Measurements from ENCODE around the gene SVEP1. TPM values are rescaled to one million over a fixed set of nuclear protein-coding genes. Genes with fewer than 3 reads are reported as not detected.

Gene SVEP1
- total and polyA plus RNA-seq, 2 experiments from 2014 or later: 0.18 to 0.63 TPM

DNA sequence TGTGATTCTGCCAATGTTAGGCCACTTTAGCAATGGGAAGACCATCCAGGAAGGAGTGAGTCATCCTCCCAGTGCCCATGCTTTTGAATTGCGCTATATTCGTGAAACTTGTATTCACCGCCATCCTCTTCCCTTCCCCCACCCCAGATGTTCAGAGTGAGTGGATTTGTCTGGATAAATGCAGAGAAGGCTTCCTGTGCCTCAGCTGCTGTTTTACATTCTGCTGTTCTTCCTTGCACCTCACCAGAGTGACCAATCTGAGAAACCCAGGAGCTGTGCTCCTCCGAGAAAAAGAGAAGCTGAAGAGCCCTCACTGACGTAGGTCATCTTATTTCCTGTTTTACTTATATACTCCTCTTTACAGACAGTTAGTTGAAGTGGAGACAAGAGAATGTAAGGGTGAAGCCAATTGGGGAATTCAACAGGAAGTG lies 24.6 kb upstream of the SVEP1 start:
- Mint-ChIP-seq H3K27ac (no peak overlapping the region; the same call in 1 of the 2 replicates), H3K36me3 (ENCODE audit: low read depth) (no peaks in the 10 kb centered on the region), H3K9me3 (no peaks in the 10 kb centered on the region), H3K4me3 (no peak overlapping the region), H3K4me1 (peaks cover 18% of the 10 kb centered on the region; the same call in 2 of the 3 replicates), H3K27me3 (ENCODE audit: insufficient read depth, low read depth, poor library complexity) (peaks cover 4% of the 10 kb centered on the region)
- Histone ChIP-seq H4K20me1 (replicated peaks; ENCODE audit: insufficient read depth) (no peaks in the 10 kb centered on the region), H3K4me1 (ENCODE audit: insufficient read depth) (peaks cover 4% of the 10 kb centered on the region; the same call in 1 of the 2 replicates), H3K9me2 (ENCODE audit: insufficient read depth) (no peaks in the 10 kb centered on the region; the same call in 1 of the 2 replicates), H3K79me2 (replicated peaks; ENCODE audit: insufficient read depth) (no peaks in the 10 kb centered on the region), H3K36me3 (ENCODE audit: insufficient read depth) (no peaks in the 10 kb centered on the region), H3K4me3 (no peak overlapping the region), H3K27me3 (ENCODE audit: insufficient read depth) (no peaks in the 10 kb centered on the region), H3K27ac (ENCODE audit: low read depth) (no peak overlapping the region), H3K4me2 (no peak overlapping the region), H3F3A (replicated peaks; ENCODE audit: low read depth) (no peaks in the 10 kb centered on the region), H2AFZ (peak overlapping the region; percentile 49; the same call in 1 of the 2 replicates)
- TF ChIP-seq EZH2 (IDR thresholded peaks at IDR 0.05; ENCODE audit: low read depth, unreplicated experiment): no peak
- no peak for TF ChIP-seq POLR2AphosphoS5 (IDR thresholded peaks at IDR 0.05; ENCODE audit: low read depth)
- TF ChIP-seq ETS1 (IDR thresholded peaks at IDR 0.05): no peak
- TF ChIP-seq EZH2phosphoT487 (IDR thresholded peaks at IDR 0.05; ENCODE audit: unreplicated experiment): no peak
- no peak for TF ChIP-seq ZNF114 (CRISPR knock-in tag; IDR thresholded peaks at IDR 0.05)
- DNase-seq (ENCODE audit: low spot score) (no peak), ATAC-seq (no peak)

DNA sequence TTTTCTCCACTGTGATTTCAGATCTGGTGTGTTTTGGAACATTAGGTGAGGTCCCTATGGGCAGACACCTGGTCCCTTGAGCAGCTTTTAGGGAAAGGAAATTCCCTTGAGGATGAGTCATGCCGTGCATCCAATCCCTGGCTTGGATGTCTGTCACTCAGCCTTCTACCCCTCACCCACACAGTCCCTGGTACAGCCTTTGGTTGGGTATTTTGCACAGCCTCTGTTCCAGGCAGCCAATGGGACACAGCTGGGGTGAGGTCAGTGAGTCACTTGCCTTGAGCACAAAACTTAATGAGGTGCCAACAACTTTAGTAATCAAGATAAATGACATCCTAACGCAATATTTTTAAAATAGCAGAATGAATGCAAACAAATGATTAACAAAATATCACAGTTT lies 22.7 kb upstream of the SVEP1 start:
- Mint-ChIP-seq H3K27me3 (ENCODE audit: insufficient read depth, low read depth, poor library complexity) (peaks cover 6% of the 10 kb centered on the region), H3K27ac (no peak overlapping the region), H3K4me1 (peaks cover 18% of the 10 kb centered on the region; the same call in 2 of the 3 replicates), H3K9me3 (peaks cover under 1% of the 10 kb centered on the region; the same call in 1 of the 3 replicates), H3K36me3 (ENCODE audit: low read depth) (peaks cover under 1% of the 10 kb centered on the region; the same call in 1 of the 3 replicates), H3K4me3 (no peak overlapping the region)
- no peaks in the 10 kb centered on the region for H3K27me3 ChIP-seq (ENCODE audit: insufficient read depth)
- ATAC-seq (no peak; the same call in 2 of the 3 replicates), DNase-seq (ENCODE audit: low spot score) (no peak)
- H3K79me2 ChIP-seq (replicated peaks; ENCODE audit: insufficient read depth): no peaks in the 10 kb centered on the region
- H4K20me1 ChIP-seq (replicated peaks; ENCODE audit: insufficient read depth): no peaks in the 10 kb centered on the region
- H3K9me2 ChIP-seq (ENCODE audit: insufficient read depth): peaks cover 6% of the 10 kb centered on the region
- no peak overlapping the region for H3K4me2 ChIP-seq
- H2AFZ ChIP-seq: no peak overlapping the region
- H3F3A ChIP-seq (replicated peaks; ENCODE audit: low read depth): no peaks in the 10 kb centered on the region
- H3K27ac ChIP-seq (ENCODE audit: low read depth): no peak overlapping the region
- no peaks in the 10 kb centered on the region for H3K36me3 ChIP-seq (ENCODE audit: insufficient read depth)
- no peak overlapping the region for H3K4me3 ChIP-seq
- peaks cover 4% of the 10 kb centered on the region; the same call in 1 of the 2 replicates for H3K4me1 ChIP-seq (ENCODE audit: insufficient read depth)
- TF ChIP-seq POLR2AphosphoS5 (IDR thresholded peaks at IDR 0.05; ENCODE audit: low read depth) (no peak), ETS1 (IDR thresholded peaks at IDR 0.05) (no peak), STAT1 (IDR thresholded peaks at IDR 0.05; ENCODE audit: unreplicated experiment) (no peak), ZNF462 (CRISPR knock-in tag; IDR thresholded peaks at IDR 0.05) (no peak), ZNF114 (CRISPR knock-in tag; IDR thresholded peaks at IDR 0.05) (no peak), JUNB (IDR thresholded peaks at IDR 0.05; ENCODE audit: unreplicated experiment) (no peak), EZH2phosphoT487 (IDR thresholded peaks at IDR 0.05; ENCODE audit: unreplicated experiment) (no peak), ZNF331 (CRISPR knock-in tag; IDR thresholded peaks at IDR 0.05; ENCODE audit: low read depth) (no peak), NANOG (IDR thresholded peaks at IDR 0.05; ENCODE audit: borderline replicate concordance) (no peak), EZH2 (IDR thresholded peaks at IDR 0.05; ENCODE audit: low read depth, unreplicated experiment) (no peak), CREB1 (CRISPR knock-in tag; IDR thresholded peaks at IDR 0.05; ENCODE audit: low read depth) (no peak)
